ENCODE results near the gene DTNBP1. TPM values are rescaled to one million over a fixed set of nuclear protein-coding genes. Genes with fewer than 3 reads are reported as not detected.

DTNBP1 gene
- total and polyA plus RNA-seq, 2 of the 4 experiments (the other 2 are of a cell fraction): 4.8 to 18.7 TPM

DNA sequence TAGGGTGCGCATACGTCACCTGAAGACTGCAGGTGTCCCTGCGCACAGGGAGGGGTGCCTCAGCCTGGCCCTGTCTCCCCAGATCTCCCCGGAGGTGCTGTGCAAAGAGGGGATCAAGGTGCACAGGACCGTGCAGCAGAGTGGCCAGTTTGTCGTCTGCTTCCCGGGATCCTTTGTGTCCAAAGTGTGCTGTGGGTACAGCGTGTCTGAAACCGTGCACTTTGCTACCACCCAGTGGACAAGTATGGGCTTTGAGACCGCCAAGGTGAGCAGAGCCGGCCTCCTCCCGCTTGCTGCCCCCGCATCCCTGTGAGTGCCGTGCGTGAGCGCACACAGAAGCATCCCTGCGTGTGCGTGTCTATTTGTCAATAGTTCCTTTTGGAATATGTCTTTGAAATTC is 150.7 kb downstream of the DTNBP1 start:
- Histone ChIP-seq H3K9me3 (ENCODE audit: control insufficient read depth, insufficient read depth, low read length) (no peaks in the 10 kb centered on the region), H3K9me1 (ENCODE audit: insufficient read depth, low read length) (peaks cover 27% of the 10 kb centered on the region), H2AK5ac (ENCODE audit: low read depth, low read length) (no peak overlapping the region), H2BK120ac (ENCODE audit: low read depth, low read length) (no peak overlapping the region), H3K9ac (ENCODE audit: low read depth, low read length) (no peak overlapping the region), H3K4me1 (ENCODE audit: control insufficient read depth, insufficient read depth, low read length) (peaks cover 12% of the 10 kb centered on the region), H3K18ac (ENCODE audit: low read depth, low read length) (no peak overlapping the region), H2AFZ (replicated peaks; ENCODE audit: low read length, poor library complexity) (no peak overlapping the region), H3K23ac (ENCODE audit: low read depth, low read length) (no peak overlapping the region), H2BK20ac (ENCODE audit: low read depth, low read length) (no peak overlapping the region), H3K36me3 (ENCODE audit: control insufficient read depth, insufficient read depth, low read length) (peaks cover 71% of the 10 kb centered on the region), H3K14ac (replicated peaks; ENCODE audit: low read depth, low read length) (no peak overlapping the region), H3K4me3 (ENCODE audit: insufficient read depth, low read depth, low read length) (no peak overlapping the region), H2AK9ac (replicated peaks; ENCODE audit: low read depth, low read length, poor library complexity) (no peak overlapping the region), H2BK5ac (ENCODE audit: low read depth, low read length, poor library complexity, severe bottlenecking) (no peak overlapping the region), H3K4ac (ENCODE audit: low read depth, low read length) (no peak overlapping the region), H3K79me1 (ENCODE audit: low read depth in 1 of 2, low read length in 2 of 2) (peaks cover 16 to 70% of the 10 kb centered on the region in 2 experiments), H3K27ac (ENCODE audit: insufficient read depth, low read length) (no peak overlapping the region), H4K8ac (ENCODE audit: low read depth in 2 of 2, low read length in 2 of 2) (no peak overlapping the region), H3K27me3 (ENCODE audit: control insufficient read depth, insufficient read depth, low read length) (no peaks in the 10 kb centered on the region), H2BK15ac (ENCODE audit: low read depth, low read length) (no peak overlapping the region), H3K56ac (ENCODE audit: extremely low read depth, insufficient read depth, low read length) (no peak overlapping the region), H3K4me2 (ENCODE audit: low read depth, low read length) (no peak overlapping the region), H4K20me1 (ENCODE audit: insufficient read depth, low read length) (peaks cover 40% of the 10 kb centered on the region), H4K5ac (ENCODE audit: low read depth, low read length) (no peak overlapping the region), H4K91ac (ENCODE audit: insufficient read depth, low read depth, low read length) (no peak overlapping the region)
- ChIA-PET CTCF (no interaction called here), POLR2A (ENCODE audit: unreplicated experiment) (no interaction called here)
- DNase-seq (no peak), ATAC-seq (ENCODE audit: low read depth) (no peak)
- intact Hi-C loops (cut with micrococcal nuclease): no loop called here
- TF ChIP-seq, protein P1, sequence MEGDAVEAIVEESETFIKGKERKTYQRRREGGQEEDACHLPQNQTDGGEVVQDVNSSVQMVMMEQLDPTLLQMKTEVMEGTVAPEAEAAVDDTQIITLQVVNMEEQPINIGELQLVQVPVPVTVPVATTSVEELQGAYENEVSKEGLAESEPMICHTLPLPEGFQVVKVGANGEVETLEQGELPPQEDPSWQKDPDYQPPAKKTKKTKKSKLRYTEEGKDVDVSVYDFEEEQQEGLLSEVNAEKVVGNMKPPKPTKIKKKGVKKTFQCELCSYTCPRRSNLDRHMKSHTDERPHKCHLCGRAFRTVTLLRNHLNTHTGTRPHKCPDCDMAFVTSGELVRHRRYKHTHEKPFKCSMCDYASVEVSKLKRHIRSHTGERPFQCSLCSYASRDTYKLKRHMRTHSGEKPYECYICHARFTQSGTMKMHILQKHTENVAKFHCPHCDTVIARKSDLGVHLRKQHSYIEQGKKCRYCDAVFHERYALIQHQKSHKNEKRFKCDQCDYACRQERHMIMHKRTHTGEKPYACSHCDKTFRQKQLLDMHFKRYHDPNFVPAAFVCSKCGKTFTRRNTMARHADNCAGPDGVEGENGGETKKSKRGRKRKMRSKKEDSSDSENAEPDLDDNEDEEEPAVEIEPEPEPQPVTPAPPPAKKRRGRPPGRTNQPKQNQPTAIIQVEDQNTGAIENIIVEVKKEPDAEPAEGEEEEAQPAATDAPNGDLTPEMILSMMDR (conservative IDR thresholded peaks at IDR 0.05; ENCODE audit: low read depth, low read length): no peak
- TF ChIP-seq FOS (IDR thresholded peaks at IDR 0.05; ENCODE audit: low read depth, low read length) (no peak), BHLHE40 (IDR thresholded peaks at IDR 0.05; ENCODE audit: low read depth, low read length) (no peak), CHD1 (IDR thresholded peaks at IDR 0.05; ENCODE audit: low read depth, low read length) (no peak), NFE2L2 (IDR thresholded peaks at IDR 0.05; ENCODE audit: low read depth, low read length) (no peak), MXI1 (IDR thresholded peaks at IDR 0.05; ENCODE audit: borderline replicate concordance, low read depth, low read length) (no peak), MAFK (IDR thresholded peaks at IDR 0.05; ENCODE audit: low read depth, low read length) (no peak), RAD21 (IDR thresholded peaks at IDR 0.05; ENCODE audit: low read length) (no peak), CEBPB (IDR thresholded peaks at IDR 0.05; ENCODE audit: low read depth, low read length) (no peak), RFX5 (IDR thresholded peaks at IDR 0.05; ENCODE audit: low read depth, low read length) (no peak), SMC3 (IDR thresholded peaks at IDR 0.05; ENCODE audit: low read depth, low read length) (no peak), MAZ (IDR thresholded peaks at IDR 0.05; ENCODE audit: borderline replicate concordance, low read depth, low read length) (no peak)
- TF ChIP-seq, protein P2, sequence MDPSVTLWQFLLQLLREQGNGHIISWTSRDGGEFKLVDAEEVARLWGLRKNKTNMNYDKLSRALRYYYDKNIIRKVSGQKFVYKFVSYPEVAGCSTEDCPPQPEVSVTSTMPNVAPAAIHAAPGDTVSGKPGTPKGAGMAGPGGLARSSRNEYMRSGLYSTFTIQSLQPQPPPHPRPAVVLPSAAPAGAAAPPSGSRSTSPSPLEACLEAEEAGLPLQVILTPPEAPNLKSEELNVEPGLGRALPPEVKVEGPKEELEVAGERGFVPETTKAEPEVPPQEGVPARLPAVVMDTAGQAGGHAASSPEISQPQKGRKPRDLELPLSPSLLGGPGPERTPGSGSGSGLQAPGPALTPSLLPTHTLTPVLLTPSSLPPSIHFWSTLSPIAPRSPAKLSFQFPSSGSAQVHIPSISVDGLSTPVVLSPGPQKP (IDR thresholded peaks at IDR 0.05; ENCODE audit: borderline replicate concordance, low read depth, low read length): no peak
- TF ChIP-seq, protein P3, sequence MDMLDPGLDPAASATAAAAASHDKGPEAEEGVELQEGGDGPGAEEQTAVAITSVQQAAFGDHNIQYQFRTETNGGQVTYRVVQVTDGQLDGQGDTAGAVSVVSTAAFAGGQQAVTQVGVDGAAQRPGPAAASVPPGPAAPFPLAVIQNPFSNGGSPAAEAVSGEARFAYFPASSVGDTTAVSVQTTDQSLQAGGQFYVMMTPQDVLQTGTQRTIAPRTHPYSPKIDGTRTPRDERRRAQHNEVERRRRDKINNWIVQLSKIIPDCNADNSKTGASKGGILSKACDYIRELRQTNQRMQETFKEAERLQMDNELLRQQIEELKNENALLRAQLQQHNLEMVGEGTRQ (IDR thresholded peaks at IDR 0.05; ENCODE audit: low read depth, low read length): no peak
- in situ Hi-C loops (cut with MboI; ENCODE audit: low sequenced_read_pairs): no loop called here
- BruUV-seq (replicated peaks): no TSS peak
- dilution Hi-C loops (cut with HindIII; ENCODE audit: low sequenced_read_pairs, unreplicated experiment): no loop called here
- WGBS, 2 experiments (ENCODE audit: extremely low coverage in 2 of 2, insufficient read length in 1 of 2): no CpG with 5 or more reads among the region's 18 CpGs
